Measurements from ENCODE around the gene YARS1. TPM values are rescaled to one million over a fixed set of nuclear protein-coding genes. Genes with fewer than 3 reads are reported as not detected.
A peak's percentile ranks its signal among the peaks of the same experiment; 100 is the strongest.

YARS1 gene
- total RNA-seq, 1 donor from 2014 or later: 125 TPM

DNA sequence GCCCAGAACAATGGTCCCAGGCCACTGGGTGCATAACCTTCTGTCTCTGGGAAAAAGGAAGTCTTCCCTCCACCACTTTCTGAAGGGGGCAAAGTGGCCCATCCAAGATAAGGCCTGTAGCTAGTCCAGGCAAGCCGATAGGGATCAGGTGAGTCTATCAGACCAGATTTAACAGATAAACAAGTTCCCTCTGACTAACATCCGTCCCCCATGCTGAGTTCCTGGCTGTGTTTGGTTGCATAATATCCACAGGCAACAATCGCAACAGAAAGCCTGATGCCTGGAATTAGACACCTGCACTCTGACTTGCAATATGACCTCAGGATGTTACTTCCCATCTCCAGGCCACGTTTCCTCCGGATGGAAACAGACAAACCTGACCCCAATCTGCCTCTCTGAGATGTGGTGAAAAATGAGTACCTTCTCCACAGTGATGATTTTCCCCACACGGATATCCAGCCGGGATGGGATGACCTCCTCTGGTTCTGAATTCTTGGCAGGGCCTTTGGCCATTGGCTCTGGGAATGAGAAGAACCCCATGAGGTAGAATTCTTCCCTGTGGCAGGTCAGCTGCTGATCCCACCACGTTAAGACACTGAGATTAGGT lies 36.4 kb downstream of the YARS1 start:
- DNase-seq (ENCODE audit: low spot score): peak; percentile 62

GRCh38 chr1:32780005-32780404 lies 37.2 kb downstream of the YARS1 start:
- peak; percentile 49 for DNase-seq (ENCODE audit: low spot score)

- peak; percentile 77 for DNase-seq (ENCODE audit: low spot score)
Measured at GRCh38 chr1:32779242-32779641, 37.9 kb downstream of the YARS1 start.

- DNase-seq (ENCODE audit: low spot score): no peak
Measured at GRCh38 chr1:32775640-32776337, 41.4 kb downstream of the YARS1 start.

DNA sequence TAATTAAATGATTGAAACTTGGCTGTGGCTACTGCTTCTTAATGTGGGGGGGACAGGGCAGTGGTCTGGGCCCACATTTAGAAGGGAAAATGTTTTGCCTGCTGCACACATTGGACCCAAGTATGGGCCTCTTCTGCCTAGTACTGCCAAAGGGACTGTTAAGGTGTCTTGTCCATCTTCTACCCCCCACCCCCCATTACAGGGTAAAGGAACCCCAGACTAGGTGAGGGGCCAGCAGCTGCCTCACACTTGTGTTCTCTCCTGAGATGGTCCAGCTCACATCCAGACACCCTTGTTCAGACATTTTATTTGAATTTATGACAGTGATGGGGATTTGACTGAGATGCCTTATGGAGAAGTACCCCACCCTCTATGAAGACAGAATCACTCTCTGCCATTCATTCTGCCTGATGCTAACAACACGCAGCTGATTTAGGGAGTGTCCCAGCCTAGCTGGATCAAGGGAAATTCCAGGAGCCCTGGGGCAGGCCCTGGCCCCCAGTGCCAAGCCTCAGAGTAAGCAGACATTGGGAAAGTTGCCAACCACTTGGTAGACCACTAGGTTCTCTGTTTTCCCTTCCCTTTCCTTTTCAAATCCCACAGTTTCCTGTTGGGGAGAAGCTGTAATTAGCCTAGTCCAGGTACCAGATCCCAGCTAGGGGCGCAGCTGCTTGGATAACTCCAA lies 42.1 kb downstream of the YARS1 start:
- DNase-seq (ENCODE audit: low spot score): no peak

GRCh38 chr1:32774464-32774808 lies 42.7 kb downstream of the YARS1 start:
- DNase-seq (ENCODE audit: low spot score): no peak

GRCh38 chr1:32773764-32774463 lies 43.2 kb downstream of the YARS1 start:
- no peak for DNase-seq (ENCODE audit: low spot score)

GRCh38 chr1:32773018-32773763 lies 44.0 kb downstream of the YARS1 start:
- no peak for DNase-seq (ENCODE audit: low spot score)

- no peak for DNase-seq (ENCODE audit: low spot score)
Measured at GRCh38 chr1:32772281-32773017, 44.7 kb downstream of the YARS1 start.

DNA sequence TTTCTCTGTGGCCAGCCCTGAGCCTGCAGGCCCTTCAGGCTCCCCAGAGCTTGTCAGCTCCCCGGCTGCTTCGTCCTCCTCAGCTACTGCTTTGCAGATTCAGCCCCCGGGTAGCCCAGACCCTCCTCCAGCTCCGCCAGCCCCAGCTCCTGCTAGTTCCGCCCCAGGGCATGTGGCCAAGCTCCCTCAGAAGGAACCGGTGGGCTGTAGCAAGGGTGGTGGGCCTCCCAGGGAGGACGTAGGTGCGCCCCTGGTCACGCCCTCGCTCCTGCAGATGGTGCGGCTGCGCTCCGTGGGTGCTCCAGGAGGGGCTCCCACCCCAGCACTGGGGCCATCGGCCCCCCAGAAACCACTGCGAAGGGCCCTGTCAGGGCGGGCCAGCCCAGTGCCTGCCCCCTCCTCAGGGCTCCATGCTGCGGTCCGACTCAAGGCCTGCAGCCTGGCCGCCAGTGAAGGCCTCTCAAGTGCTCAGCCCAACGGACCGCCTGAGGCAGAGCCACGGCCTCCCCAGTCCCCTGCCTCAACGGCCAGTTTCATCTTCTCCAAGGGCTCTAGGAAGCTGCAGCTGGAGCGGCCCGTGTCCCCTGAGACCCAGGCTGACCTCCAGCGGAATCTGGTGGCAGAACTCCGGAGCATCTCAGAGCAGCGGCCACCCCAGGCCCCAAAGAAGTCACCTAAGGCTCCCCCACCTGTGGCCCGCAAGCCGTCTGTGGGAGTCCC lies 45.4 kb downstream of the YARS1 start:
- DNase-seq (ENCODE audit: low spot score): no peak

DNA sequence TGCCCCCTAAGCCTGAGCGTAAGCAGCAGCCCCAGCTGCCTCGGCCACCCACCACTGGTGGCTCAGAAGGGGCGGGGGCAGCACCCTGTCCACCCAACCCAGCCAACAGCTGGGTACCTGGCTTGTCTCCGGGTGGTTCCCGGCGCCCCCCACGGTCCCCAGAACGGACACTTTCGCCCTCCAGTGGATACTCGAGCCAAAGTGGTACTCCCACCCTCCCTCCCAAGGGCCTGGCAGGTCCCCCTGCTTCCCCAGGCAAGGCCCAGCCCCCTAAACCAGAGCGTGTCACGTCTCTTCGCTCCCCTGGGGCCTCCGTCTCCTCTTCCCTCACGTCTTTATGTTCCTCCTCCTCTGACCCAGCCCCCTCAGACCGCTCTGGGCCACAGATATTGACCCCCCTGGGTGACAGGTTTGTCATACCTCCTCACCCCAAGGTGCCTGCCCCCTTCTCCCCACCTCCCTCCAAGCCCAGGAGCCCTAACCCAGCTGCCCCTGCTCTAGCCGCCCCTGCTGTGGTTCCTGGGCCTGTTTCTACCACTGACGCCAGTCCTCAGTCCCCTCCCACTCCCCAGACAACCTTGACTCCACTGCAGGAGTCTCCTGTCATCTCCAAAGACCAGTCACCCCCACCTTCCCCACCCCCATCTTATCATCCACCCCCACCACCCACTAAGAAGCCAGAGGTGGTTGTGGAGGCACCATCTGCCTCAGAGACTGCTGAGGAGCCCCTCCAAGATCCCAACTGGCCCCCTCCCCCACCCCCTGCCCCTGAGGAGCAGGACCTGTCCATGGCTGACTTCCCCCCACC lies 46.2 kb downstream of the YARS1 start:
- DNase-seq (ENCODE audit: low spot score): no peak

- DNase-seq (ENCODE audit: low spot score): no peak
Measured at GRCh38 chr1:32770221-32770731, 46.9 kb downstream of the YARS1 start.

DNA sequence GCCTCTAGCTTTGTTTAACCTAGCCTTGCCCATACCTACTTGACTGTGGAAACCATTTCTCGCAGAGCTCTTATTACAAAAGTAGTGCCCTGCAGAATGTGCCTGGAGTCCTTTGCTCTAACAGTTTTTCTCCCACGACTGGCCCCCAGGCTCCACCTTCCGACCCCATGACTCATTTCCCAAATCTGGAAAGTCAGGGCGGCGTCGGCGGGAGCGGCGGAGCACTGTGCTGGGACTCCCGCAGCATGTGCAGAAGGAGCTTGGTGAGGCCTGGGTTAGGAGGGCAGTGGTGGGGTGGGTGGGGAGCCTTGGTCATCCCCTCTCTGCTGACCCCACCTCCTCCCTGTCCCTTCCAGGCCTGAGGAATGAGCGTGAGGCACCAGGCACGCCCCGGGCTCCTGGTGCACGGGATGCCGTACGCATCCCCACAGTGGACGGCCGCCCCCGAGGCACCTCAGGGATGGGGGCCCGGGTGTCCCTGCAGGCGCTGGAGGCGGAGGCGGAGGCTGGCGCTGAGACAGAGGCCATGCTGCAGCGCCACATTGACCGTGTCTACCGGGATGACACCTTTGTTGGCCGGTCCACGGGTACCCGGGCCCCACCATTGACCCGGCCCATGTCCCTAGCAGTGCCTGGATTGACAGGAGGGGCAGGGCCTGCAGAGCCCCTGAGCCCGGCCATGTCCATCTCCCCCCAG lies 47.5 kb downstream of the YARS1 start:
- no peak for DNase-seq (ENCODE audit: low spot score)

GRCh38 chr1:32768110-32768850 lies 48.9 kb downstream of the YARS1 start:
- DNase-seq (ENCODE audit: low spot score): no peak

GRCh38 chr1:32767641-32768040 lies 49.5 kb downstream of the YARS1 start:
- no peak for DNase-seq (ENCODE audit: low spot score)

DNA sequence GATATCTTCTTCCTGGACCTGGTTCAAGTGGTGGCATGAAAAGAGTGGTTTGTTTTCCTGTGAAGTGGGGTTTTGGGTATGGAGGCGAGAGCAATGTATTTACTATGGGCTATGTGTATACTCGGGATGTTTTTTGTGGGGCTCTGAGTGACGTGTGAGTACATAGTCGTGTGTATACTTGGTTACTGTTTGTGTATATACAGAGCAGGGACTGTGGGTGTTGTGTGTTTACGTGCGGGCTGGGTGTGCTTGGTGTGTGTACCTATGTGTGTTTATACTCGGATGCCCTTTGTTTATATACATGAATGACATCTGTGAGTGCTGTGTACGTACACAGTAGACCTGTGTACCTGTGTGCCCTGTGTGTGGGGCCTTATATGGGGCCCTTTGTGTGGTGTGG lies 50.0 kb downstream of the YARS1 start:
- no peak for DNase-seq (ENCODE audit: low spot score)

- DNase-seq (ENCODE audit: low spot score): no peak
Measured at GRCh38 chr1:32766328-32766972, 50.7 kb downstream of the YARS1 start.
